HEK293 (cell line): Measurements from ENCODE around the gene FAM180A.

Experiments used
- CTCF ChIP-seq: fragments of 450-650 bp; formaldehyde crosslinking; IDR thresholded peaks from 2 replicates; pipeline ENCODE4 v1.5.1; 2016; ENCODE audit warnings: missing biosample characterization, missing genetic modification characterization
- ZNF138 ChIP-seq: fragments of 450-650 bp; formaldehyde crosslinking; IDR thresholded peaks from 2 replicates; pipeline ENCODE4 v1.5.1; 2016; ENCODE audit warnings: missing biosample characterization, missing genetic modification characterization, borderline replicate concordance
- ZNF18 ChIP-seq: fragments of 450-650 bp; formaldehyde crosslinking; IDR thresholded peaks from 2 replicates; pipeline ENCODE4 v1.5.1; 2016; ENCODE audit warnings: missing biosample characterization, missing genetic modification characterization
- TF ChIP-seq, protein P1 (sequence below): fragments of 450-650 bp; formaldehyde crosslinking; IDR thresholded peaks from 2 replicates; pipeline ENCODE4 v1.5.1; 2016; ENCODE audit warnings: missing biosample characterization, missing genetic modification characterization, borderline replicate concordance

DNA sequence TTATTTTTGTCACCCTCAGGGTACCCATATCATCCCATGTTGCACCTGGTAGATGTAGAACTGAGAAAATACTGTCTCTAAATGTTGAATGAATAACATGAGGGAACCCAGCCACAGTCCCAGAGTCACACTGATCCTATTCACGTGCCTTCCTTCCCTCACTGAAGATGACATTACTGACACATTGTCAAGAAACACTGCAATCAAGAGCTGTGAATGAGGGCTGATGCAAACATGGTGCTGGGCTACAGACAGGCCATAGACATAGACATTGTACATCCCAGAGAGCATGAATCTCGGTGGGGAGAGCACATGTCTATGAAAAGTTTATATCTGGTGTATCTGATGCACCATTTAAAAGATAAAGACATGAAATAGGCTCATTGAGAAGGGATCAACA is 30.4 kb downstream of the FAM180A start:
- TF ChIP-seq CTCF (tag by site-specific recombination) (no peak), ZNF138 (tag by site-specific recombination) (no peak), ZNF18 (tag by site-specific recombination) (no peak)
- TF ChIP-seq, protein P1, sequence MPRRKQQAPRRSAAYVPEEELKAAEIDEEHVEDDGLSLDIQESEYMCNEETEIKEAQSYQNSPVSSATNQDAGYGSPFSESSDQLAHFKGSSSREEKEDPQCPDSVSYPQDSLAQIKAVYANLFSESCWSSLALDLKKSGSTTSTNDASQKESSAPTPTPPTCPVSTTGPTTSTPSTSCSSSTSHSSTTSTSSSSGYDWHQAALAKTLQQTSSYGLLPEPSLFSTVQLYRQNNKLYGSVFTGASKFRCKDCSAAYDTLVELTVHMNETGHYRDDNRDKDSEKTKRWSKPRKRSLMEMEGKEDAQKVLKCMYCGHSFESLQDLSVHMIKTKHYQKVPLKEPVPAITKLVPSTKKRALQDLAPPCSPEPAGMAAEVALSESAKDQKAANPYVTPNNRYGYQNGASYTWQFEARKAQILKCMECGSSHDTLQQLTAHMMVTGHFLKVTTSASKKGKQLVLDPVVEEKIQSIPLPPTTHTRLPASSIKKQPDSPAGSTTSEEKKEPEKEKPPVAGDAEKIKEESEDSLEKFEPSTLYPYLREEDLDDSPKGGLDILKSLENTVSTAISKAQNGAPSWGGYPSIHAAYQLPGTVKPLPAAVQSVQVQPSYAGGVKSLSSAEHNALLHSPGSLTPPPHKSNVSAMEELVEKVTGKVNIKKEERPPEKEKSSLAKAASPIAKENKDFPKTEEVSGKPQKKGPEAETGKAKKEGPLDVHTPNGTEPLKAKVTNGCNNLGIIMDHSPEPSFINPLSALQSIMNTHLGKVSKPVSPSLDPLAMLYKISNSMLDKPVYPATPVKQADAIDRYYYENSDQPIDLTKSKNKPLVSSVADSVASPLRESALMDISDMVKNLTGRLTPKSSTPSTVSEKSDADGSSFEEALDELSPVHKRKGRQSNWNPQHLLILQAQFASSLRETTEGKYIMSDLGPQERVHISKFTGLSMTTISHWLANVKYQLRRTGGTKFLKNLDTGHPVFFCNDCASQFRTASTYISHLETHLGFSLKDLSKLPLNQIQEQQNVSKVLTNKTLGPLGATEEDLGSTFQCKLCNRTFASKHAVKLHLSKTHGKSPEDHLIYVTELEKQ, result no peak
